Endometrial microvascular endothelial cells (primary cell): ENCODE results near the gene DOCK4. TPM values are rescaled to one million over a fixed set of nuclear protein-coding genes. Genes with fewer than 3 reads are reported as not detected.

ENCODE experiments used
- in situ Hi-C: cut with HindIII; loops from 2 replicates; pipeline ENCODE4 v1.10.0; 2017; ENCODE audit warnings: low sequenced_read_pairs, low pct_unique_long_range_greater_than_20kb; ENCODE audit errors: inconsistent ontology term
- total RNA-seq: library from RNA; depleted of rRNA; stranded (reverse); fragments of >200 nt; gene quantifications from one replicate; pipeline ENCODE4 v1.2.3, GENCODE V29; 2015; ENCODE audit errors: inconsistent ontology term

DOCK4 gene
- total RNA-seq, 1 donor from 2014 or later, result 49.5 TPM

DNA sequence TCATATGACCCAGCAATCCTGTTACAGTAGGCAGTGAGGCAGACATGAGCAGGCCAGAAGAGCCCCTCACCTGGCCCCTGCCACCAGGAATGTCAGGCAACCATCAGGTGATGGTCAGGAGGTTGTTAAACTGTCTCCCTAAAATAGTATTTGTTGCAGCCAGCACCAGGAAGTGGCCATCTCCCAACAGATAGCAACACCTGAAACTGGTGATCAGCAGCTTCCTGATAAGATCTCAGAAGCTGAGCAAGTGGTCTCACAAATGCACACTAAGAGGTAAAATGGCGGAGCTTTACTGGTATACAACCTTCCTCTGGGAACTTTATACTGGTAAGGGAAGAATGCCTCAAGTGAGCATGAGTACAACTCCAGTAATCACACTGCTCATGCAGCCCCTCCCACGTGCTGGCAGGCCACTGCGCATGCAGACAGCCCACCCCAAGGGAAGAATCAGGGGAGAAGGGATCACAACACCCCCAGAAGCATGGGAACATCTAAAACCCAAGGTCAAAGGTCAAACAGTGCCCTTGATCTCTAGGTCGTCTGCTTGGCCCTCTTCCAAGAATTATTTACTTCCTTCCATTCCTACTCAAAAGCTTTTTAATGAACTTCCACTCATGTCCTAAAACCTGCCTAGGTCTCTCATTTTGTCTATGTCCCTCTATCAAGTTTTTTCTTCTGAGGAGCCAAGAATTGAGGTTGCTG, 133.5 kb downstream of the DOCK4 start:
- in situ Hi-C loops, result no loop called here

DNA sequence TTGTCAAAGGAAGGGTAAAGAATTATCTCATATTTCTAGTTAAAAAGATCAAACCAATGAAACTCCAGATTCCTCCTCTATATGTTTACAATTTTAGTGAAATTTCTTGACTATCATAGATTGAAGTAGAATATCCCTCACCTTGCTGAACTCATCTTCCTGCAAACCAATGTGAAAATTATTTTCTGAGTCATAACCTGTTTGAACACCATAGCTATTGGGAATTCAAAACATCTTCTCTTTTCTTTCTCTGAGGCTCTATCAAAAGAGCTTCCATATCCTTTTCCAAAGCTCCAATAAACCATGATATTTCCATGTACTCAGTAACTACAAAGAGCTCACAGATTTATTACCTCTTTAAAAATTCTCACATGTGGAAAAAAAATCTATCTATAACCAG, 134.3 kb downstream of the DOCK4 start:
- in situ Hi-C loops, result no loop called here

DNA sequence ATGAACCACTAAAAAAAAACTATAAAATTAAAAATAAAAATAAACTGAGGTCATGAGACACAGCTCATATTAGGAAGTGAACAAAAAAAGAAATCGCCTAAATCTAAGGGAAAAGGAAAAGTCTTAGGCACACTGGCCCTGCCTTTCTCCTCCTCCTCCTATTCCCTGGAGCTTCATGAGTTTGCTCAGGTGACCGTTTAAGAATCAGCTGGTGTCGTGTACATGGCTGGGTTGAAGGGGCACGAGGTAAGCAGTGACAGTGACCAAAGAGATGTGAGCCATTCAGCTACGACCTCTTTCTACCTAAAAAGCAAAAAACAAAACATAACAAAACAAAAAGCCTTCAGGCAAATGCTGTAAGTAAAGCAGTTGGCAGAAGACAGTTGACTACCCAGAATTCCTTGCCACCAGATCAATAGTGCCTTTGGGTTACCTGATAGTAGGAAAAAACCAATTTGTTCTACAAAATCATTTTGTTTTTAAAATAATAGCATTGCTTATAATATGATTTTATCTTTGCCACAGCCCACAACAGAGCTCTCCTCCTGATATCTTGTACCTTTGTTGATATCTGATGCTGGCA, 135.4 kb downstream of the DOCK4 start:
- in situ Hi-C loops, result no loop called here

DNA sequence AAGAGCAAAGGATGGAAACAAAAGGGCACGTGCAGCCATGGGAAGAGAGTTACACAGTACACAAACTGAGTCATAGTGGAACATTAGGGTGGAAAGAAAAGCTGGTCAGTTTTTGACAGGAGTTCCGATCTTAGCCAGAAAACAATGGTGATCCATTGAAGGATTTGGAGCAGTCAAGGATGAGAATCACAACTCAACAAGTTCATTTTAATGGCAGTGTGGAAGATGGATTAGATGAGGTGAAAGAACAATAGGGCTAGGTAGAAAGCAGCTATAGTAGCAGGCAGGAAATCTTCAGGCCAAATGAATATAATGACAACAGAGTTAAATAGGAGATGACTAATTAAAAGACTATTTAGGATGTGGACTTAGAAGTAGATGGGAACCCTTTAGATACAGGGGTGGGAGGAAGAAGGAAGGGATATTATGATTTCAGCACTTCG, 136.3 kb downstream of the DOCK4 start:
- in situ Hi-C loops, result no loop called here

DNA sequence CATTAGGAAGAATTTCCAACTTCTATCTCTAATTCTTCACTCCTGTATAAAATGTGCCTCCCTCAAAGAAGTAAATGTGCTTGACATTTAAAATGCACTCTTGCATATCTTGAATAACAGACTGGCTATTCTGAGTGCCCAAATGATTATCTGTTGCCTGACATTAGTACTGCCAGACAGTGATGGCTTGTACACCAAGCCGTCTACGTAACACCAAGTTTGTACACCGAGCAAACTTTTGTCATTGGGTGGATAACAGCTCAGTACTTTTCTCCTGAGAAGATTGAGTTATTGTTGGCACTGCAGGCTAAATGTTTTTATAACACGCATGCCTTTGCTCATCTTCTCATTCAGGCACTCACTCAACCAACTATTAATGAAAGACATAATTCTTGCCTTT, 137.2 kb downstream of the DOCK4 start:
- in situ Hi-C loops, result no loop called here

DNA sequence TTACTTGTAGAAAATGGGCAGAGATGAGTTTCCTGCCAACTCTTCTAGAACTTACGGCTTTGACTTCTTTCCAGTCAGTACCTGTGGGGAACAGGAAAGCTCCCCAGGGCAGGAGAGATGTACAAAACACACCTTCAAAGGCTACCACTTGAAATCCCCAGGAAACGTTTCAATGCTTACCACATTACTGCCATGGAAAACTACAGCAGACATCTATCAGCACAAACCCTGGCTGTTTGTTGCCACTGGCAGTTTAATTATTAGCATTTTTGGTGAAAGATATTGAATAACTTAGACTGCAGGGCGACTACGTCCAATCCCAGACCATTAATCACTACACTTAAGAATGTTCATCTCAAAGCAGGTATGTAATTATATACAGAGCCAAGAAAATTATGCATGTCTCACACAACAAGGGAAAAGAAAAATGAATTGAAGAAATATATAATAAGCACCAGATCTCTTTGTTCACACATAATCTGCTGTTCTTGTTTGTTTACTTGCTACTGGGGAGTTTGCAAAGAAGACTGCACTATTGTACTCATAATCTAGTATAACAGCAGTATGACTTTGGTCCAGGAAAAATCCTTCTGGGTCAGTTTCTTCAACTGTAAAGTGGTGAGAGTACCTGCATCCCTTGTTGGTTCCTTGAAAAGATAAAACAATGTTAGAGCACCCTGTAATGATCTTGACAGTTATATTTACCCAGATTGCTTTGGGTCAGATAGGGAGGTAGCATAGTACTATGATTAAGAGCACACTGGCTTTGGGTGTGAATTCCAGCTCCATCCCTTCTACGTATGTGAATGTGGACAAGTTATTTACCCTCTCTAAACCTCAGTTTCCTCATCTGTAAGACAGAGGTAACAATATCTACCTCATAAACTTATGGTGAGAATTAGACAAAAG, 138.3 kb downstream of the DOCK4 start:
- in situ Hi-C loops, result no loop called here

DNA sequence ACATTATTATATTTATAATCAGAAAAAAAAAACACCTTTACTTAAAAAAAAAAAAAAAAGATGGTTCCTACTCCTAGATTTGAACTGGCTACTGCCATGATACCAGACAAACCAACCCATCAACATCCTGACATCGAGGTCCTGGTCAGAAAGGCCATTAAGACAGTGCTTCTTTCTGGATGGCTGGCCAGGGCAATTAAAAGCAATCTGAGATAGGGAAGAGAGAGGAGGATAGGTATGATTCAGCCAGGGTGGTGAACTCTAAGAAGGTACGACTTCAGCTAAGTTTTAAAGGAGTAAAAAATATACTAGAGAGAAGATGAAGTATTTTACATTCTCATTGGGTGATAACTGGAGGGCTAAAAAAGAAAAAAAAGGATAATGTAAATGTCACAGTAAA, 139.0 kb downstream of the DOCK4 start:
- in situ Hi-C loops, result no loop called here

DNA sequence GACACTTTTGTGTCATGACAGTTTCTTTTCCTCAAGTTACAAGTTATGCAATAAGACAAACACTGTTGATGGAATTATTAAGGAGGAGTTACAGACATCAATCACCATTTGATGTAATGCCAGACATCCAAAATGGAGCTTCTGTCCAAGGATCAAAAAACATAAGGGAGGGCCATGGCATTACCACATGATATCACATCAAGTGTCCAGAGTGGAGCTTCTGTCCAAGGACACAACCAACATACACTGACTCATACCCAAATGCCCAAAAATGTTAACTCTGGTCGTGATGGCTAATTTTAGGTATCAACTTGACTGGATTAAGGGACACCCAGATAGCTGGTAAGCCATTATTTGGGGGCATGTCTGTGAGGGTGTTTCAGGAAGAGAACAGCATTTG, 140.4 kb downstream of the DOCK4 start:
- in situ Hi-C loops, result no loop called here

DNA sequence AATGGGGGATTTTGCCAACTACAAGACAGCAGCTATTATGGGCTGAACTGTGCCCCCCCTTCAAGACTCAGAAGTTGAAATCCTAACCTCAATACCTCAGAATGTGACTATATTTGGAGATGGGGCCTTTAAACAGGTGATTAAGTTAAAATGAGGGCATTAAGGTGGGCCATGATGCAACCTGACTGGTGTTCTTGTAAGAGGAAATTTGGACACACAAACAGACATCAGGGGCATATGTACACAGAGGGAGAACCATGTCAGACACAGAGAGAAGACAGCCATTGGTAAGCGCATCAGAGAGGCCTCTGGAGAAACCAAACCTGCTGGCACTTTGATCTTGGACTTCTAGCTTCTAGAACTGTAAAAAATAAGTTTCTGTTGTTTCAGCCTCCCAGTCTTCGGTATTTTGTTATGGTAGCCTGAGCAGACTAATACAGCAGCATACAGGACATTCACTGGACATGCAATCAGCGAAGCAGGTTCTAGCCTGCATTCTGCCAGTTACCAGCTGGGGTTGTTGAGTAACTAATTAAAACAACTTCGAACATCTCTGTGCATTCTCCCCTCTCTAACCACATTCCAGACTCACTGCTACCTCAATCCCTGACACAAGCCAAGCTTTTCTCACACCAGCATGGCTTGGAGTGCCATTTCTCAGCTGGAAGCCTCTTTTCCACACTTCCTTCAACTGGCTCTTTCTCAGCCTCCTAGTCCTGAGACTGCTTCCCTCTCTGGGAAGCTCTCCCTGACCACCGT, 141.4 kb downstream of the DOCK4 start:
- in situ Hi-C loops, result no loop called here

DNA sequence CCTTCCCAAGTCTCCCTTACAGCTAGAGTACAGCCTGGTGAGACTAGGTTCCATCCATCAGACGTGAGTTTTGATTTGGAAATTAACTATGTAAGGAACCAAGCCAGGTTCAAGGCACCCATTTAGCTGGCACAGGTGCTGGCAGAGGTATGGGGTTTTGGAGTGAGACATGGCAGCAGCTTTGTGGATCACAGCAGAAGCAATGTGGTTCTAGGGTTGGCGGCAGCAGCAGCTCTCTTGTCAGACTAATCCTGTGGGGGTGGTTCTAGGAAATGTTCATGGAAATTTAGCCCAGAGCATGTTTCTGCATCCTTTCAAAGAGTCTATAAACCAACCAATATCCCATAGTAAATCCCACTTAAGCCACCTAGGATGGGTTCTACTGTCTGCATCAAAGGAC, 142.2 kb downstream of the DOCK4 start:
- in situ Hi-C loops, result no loop called here

DNA sequence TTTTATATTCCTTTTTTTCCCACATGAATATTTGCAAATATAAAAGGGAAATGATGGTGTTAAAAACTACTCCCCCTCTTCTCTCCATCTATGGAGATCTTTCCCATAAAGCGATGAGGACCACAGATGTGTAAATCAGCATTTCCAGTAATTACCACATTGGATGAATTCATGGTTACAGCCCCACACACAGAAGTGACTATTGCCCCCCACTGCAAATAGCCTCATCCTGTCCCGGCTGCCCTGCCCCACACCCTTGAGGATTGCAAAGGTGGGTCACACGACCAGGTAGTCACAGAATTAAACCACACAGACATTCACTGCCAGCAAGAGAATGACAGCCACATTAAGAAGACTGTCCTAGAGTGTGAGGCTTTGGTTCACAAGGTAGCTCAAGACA, 145.1 kb downstream of the DOCK4 start:
- in situ Hi-C loops, result no loop called here

DNA sequence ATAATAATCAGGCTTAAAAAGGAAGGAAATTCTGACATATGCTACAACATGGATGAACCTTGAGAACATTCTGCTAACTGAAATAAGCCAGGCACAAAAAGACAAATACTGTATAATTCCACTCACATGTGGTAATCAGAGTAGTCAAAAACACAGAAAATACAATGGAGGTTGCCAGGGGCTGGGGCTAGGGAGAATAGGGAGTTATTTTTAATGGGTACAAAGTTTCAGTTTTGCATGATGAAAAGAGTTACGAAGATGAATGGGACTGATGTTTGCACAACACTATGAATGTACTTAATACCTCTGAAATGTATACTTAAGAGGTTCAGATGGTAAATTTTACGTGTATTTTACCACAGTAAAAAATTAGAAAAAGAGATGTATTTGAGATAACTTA, 145.6 kb downstream of the DOCK4 start:
- in situ Hi-C loops, result no loop called here

DNA sequence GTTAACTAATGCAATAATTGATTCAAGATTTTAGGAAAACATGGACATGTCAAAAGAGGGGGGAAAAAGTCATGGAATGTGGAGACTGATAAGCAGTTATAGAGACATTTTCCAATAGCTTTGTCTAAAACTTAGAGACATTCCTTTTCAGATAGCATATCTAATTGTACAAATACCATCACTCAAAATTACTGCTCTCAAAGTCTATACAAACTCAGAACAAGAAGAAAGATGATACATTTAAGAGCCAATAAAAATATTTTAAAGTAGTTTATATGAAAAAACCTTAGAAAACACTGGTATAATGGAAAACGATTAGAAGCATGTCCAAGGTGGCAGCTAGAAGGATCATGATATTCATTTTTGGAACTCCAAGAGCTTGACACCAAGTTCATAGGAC, 146.5 kb downstream of the DOCK4 start:
- in situ Hi-C loops, result no loop called here

DNA sequence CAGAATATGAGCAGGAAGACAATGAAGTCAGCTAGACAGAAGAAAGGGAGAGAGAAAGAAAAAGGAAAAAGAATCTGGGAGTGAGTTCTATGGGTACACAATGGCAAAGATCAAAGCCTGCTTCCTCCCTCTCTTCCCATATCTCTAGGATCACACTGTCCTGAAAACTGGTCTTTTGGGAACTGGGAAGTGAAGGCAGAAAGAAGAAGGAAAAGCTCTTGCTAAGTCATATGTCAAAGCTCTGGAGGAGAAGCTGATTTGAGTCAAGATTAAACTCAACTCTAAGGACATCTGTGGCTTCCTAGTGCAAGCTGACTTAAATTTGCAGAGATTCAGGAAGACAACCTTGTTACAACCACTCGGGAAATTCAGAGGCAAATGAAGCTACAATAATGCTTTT, 147.5 kb downstream of the DOCK4 start:
- in situ Hi-C loops, result no loop called here

DNA sequence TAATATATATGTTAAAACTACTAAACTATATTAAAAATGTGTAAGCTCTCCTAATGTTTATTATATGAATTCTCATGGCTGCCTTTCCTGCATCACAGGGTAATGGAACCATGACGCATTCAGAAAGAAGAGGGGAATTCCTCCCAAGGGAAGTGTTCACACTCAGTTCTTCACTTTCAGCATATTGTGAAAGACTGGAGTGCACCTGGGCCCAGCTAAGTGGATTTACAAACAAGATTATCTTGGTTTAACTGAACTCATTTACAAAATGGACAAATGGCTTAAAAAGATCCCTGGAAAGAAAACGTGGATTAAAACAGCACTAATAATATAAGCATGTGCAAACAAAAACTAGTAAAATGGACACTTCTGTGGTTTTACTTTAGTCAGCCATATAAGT, 149.8 kb downstream of the DOCK4 start:
- in situ Hi-C loops, result no loop called here

DNA sequence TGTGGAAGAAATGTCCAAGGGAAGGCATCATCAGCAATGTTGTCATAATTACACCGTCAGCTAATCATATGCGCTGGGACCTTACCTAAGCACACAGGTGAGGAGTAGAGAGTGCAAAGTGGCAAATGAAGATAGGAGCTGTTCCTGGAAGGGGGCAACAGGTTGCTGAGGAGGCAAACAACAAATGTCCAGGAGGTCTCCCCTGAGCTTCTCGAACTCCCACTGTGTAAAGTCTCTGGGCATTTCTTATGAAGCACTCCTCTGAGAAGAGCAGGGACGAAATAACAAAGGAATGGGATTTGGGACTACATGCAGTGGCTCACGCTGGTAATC, 152.5 kb downstream of the DOCK4 start:
- in situ Hi-C loops, result no loop called here

DNA sequence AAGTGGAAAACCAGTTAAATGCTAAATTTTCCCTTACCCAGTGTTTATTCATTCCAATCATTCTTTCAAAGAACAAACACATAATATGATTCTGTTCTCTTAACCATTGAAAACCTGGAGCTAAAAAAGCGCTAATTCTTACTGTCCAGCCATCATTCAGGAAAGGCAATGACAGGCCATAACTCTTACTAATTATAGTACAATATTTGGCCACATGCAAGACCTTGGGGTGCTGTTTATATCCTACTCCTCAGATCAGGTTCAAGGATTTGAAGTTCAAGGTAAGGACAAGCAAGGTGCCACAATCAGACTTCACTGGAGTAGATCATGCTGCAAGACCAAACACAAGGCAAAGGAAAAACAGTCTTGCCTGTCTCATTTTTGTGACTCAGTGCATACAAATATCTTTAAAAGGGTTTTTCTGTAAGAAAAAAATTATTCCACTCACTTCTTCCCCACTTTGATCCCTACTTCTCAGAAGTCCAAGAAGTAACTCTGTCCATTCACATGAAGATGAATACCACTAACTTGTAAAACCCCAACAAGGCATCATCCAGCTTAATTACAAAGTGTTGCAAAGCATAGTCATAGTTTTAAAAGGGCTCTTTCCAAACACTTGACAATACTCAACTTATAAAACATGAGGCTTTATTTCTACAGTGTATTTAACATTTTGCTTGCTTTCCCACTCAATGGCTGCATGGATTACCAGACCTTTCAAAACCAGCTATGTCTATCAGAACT, 153.0 kb downstream of the DOCK4 start:
- in situ Hi-C loops, result no loop called here

DNA sequence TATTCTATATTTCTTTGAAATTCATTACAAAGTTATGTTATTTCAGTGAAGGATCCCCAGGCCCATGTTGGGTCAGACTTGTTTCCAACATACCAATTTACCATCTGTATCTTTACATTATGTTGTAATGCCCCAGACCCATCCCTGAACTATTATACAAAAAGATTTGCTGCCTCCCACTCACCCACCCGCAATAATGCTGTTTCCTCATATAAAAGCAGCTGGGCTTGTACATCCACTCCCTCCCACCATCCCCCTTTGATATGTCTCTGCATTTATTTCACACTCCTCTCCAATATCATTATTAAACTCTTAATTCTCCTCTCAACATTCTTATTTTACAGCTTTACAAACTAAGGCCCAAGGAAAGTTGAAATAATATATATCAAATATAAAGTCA, 153.7 kb downstream of the DOCK4 start:
- in situ Hi-C loops, result no loop called here
